HG02642 (cell line): Measurements from ENCODE around the gene CCL4.
"Not testable (repeated sequence)": the region's sequence is repeated elsewhere in the genome, so short reads cannot be mapped to it uniquely, and the experiment has no call there.

Source experiments
- ATAC-seq: cut with Tn5 transposase; IDR thresholded peaks from one replicate; pipeline ENCODE4 v1.9.1; 2021; ENCODE audit warnings: mild to moderate bottlenecking; ENCODE audit not compliant: unreplicated experiment, poor library complexity

CCL4 gene

DNA sequence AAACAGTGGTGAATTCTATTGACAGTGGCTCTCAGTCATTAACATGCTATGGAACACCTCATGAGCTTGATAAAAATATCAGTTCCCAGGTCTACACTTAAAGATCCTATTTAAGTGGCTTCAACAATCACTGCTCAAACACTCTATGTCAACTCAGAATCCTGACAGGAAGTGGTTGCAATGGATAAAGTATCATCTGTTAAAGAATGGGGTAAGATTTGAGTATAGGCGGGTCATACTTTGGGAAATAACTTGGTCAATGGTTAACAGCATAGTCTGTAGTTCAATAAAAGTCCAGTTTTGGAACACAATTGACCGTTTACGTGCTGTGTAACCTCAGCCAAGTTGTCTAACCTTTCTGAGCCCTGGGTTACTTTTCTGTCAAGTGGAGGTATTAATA, 16.2 kb upstream of the CCL4 start:
- ATAC-seq: not testable (repeated sequence)

- ATAC-seq: not testable (repeated sequence)
These were observed 15.6 kb upstream of the CCL4 start for GRCh38 chr17:36087897-36088572.

- no peak for ATAC-seq
These were observed 14.8 kb upstream of the CCL4 start for GRCh38 chr17:36088670-36089338.

GRCh38 chr17:36089339-36089865, 14.2 kb upstream of the CCL4 start:
- no peak for ATAC-seq

DNA sequence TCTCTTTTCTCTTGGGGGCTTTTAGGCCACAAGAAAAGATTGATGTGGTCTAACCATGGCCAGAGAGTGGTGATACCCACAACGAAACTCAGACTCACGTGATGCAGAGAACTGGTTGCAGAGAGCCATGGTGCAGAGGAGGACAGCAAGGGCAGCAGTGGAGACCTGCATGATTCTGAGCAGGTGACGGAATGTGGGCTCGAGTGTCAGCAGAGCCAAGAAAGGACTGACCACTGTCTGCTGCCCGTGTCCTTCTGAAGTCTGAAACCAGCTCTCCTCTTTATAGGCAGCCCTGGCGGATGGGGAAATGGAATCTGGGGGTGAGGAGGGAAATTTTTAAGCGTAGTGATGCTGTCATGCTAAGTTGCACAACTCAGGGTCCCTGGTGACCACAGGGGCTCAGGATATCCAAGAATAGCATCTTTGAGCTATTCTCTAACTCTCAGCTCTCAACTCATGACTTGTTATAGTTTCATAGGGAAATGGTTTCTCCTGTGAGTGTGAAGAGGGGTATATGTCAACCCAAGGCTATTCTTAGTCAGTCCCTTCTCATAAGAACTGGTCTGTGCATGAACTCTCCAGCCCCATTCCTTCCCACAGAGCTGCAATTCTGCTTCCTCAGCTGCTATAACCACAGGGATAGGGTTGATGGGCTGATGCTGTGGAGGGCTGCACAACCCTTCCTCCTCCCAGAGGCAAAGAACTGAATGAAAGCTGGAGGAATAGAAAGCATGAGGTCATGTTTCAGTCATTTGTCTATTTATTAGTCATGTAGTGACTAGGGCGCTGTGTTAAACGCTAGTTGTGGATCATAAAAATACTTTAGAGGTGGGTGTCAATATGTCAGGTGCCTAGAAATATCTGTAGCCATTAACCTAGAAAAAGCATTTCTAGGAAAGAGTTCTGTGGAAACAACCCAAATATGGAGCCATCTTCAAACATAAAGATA, 13.5 kb upstream of the CCL4 start, which contains the start of gene CCL3:
Gene CCL3, minus strand, starts transcription at position 256 of the 949 bp plus-strand sequence. Its CDS starts 85 bp downstream, at position 171.
- ATAC-seq: peak; percentile 68

GRCh38 chr17:36092230-36092629, 11.4 kb upstream of the CCL4 start:
- ATAC-seq: no peak

DNA sequence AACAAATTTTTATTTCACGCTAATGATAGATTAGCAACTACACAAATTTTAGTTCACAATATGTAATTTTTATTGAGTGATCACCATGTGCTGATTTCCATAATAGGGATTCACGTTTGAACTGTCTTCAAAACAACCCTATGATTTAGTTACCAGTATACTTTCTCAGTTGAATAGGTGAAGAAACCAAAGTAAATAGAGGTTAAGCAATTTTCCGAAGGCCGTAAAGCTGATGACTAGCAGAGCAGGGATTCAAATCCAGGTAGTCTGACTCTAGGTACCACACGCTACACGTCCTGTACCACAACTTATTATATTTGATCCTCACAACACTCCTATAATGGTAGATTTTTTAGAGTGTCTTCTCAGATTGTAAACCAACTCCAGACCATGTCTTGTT, 10.9 kb upstream of the CCL4 start:
- ATAC-seq: not testable (repeated sequence)

- ATAC-seq: no peak
These were observed 9.4 kb upstream of the CCL4 start for GRCh38 chr17:36094232-36094631.

DNA sequence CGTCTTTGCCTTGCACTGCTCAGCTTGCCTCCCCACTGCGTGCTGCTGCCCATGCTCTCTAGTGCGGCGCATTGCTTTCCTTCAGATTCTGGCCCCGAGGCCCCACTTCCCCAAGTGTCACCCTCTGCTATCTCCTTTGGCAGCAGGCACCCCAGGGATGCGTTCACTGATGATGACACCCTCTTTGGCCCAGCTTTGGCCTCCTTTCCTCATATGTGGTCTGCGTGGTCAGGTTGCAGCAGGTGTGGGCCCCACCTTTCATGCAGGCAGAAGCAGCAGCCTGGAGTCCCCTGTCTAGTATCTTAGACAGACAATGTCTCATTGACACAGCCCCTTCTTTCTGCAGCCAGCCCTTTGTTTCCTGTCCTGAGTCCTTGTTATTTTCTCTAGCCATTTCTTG, 8.9 kb upstream of the CCL4 start:
- no peak for ATAC-seq

DNA sequence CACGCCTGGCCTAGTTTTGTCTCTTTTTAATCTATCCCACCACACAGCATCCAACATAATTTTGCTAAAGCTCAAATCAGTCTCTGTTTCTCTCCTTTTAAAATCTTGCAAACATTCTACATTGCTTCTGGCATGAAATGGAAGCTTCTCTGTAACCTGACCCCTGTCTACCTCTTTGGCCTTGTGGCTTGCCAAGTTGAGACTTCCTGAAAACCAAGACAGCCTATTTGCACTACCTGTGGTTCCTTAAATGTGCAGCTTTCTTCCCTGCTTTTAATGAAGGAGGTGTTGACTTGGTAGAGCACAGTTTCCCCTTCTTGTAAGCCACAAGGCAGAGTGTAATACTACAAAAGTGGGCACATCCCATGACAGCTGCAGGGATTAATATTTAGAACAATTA, 7.6 kb upstream of the CCL4 start:
- no peak for ATAC-seq

GRCh38 chr17:36099004-36099403, 4.6 kb upstream of the CCL4 start:
- ATAC-seq: not testable (repeated sequence)

GRCh38 chr17:36104246-36104645, 619 bp downstream of the CCL4 start:
- ATAC-seq: not testable (repeated sequence)

DNA sequence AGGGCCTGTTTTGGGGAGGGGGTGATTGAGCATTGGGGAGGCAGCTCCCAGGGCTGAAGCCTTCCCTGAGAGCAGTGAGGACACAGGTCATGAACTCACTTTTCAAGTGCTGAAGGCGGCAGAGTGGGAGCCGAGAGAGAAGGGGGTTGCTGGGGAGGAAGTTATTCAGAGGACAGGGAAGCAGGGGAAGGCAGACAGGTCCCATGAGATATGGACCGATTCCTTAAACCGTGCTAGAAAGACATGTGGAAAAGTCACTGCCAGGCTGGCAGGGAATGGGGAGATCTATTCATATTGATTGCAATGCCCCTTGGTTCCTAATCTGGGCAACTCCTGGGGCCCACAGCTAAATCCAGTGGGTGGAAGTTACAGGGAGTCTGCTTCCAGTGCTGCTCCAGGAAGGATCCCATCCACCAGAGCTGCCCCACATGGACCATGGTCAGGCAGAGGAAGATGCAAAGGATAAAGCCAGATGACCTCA, 1.1 kb downstream of the CCL4 start:
- no peak for ATAC-seq

DNA sequence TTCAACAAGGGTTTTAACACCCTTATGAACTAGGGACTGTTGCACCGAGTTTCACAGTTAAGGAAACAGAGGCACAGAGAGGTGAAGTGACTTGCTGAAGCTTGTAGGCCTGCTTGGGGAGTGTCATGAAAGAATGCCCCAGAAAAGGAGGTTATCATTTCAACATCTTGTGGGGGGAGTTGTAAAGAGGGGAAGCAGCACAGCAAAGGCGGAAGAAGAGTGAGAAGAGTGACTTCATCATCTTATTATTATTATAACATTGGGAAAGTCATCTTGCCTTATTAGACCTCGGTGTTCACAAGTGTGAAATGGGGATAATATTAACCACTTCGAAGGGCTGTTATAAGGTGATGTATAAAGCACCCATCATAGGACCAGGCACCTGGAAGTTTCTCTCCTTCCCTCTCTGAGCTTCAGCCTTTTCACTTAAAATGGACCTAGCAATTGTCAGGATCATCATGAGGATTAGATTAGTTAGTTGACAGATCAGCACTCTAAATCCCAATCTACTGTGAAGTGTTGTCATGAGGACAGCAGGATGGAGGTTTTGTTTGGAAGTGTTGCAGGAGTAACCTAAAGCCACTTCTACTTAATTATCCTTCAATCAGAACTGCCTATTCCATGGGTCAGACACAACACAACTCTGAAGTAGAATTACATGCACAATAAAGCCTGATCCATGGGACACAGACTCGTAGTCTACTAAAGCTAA, 2.3 kb downstream of the CCL4 start:
- ATAC-seq: no peak

DNA sequence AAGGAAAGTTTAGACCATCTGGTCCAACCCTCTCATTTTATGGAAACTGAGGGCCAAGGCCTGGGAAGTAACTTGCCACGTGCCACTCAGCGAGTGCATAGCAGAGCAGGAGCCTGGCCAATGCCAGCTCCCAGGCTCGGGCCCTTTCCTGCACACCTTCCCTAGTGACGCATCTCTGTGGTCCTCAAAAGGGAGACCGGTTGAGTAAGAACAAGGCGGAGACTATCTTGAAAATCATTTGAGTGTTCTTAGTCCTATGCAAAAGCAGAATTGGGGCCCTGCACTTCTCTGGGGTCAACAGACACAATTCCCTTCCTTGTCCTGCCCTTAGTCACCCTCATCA, 2.8 kb downstream of the CCL4 start:
- no peak for ATAC-seq

- no peak for ATAC-seq
These were observed 4.0 kb downstream of the CCL4 start for GRCh38 chr17:36107660-36108059.

- not testable (repeated sequence) for ATAC-seq
These were observed 4.6 kb downstream of the CCL4 start for GRCh38 chr17:36108265-36108664.

DNA sequence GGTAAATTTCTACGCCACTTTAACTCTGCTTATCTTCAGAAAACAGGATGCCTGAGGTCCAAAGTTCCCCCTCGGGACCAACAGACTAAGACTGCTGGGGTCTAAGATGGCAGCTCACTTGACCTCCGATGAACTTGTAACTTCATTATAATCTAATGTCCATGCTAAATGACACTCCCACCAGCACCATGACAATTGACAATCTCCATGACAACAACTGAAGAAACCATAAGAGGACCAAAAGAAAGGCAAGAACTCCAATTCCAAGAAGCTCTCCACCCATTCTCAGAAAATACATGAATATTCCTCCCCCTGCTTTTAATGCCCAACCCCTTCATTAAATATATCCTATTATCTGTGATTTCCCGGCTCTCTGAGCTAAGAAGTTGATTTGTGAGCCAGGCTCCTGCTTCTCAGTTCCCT, 7.5 kb downstream of the CCL4 start:
- no peak for ATAC-seq

GRCh38 chr17:36112572-36112971, 8.9 kb downstream of the CCL4 start:
- no peak for ATAC-seq

- ATAC-seq: not testable (repeated sequence)
These were observed 9.5 kb downstream of the CCL4 start for GRCh38 chr17:36113131-36113530.
